HepG2 (cell line): Measurements from ENCODE around the gene CSNK1D. TPM values are rescaled to one million over a fixed set of nuclear protein-coding genes. Genes with fewer than 3 reads are reported as not detected.

Source experiments
- ATM ChIP-seq: fragments of 450-650 bp; IDR thresholded peaks from 2 replicates; pipeline ENCODE4 v1.7.1; 2017; ENCODE audit warnings: mild to moderate bottlenecking, borderline replicate concordance
- CEBPB ChIP-seq: IDR thresholded peaks from 2 replicates; pipeline ENCODE4 v1.6.1; 2011; ENCODE audit warnings: low read depth, low read length, improper control_type of control experiment, borderline replicate concordance
- DR1 ChIP-seq: sonication (generic); formaldehyde crosslinking; IDR thresholded peaks from 2 replicates; pipeline ENCODE4 v1.8.0; 2021; ENCODE audit warnings: mild to moderate bottlenecking, missing genetic modification reagents, inconsistent platforms
- ESRRA ChIP-seq: sonication (generic); formaldehyde crosslinking; IDR thresholded peaks from 2 replicates; pipeline ENCODE4 v1.5.1; 2020; ENCODE audit warnings: mild to moderate bottlenecking, low read depth, missing genetic modification reagents
- GMEB1 ChIP-seq: sonication (generic); formaldehyde crosslinking; IDR thresholded peaks from 2 replicates; pipeline ENCODE4 v1.5.1; 2020; ENCODE audit warnings: missing genetic modification reagents, mild to moderate bottlenecking, borderline replicate concordance
- HBP1 ChIP-seq: IDR thresholded peaks from 2 replicates; pipeline ENCODE4 v1.6.1; 2016; ENCODE audit warnings: low read depth, control low read depth
- HNRNPK ChIP-seq: fragments of 200-400 bp; formaldehyde crosslinking; IDR thresholded peaks from 2 replicates; pipeline ENCODE4 v1.6.1; 2018; ENCODE audit warnings: low read length, low read depth, moderate library complexity, mild to moderate bottlenecking; ENCODE audit not compliant: poor library complexity, severe bottlenecking
- LRRFIP1 ChIP-seq: sonication (generic); formaldehyde crosslinking; conservative IDR thresholded peaks from 2 replicates; pipeline ENCODE4 v1.4.0; 2020; ENCODE audit warnings: missing genetic modification reagents
- MATR3 ChIP-seq: sonication (generic); formaldehyde crosslinking; IDR thresholded peaks from 2 replicates; pipeline ENCODE4 v1.4.0; 2020; ENCODE audit warnings: missing genetic modification reagents
- RBAK ChIP-seq: sonication (generic); formaldehyde crosslinking; IDR thresholded peaks from 2 replicates; pipeline ENCODE4 v1.5.1; 2020; ENCODE audit warnings: mild to moderate bottlenecking, missing genetic modification reagents
- SP4 ChIP-seq: sonication (generic); formaldehyde crosslinking; IDR thresholded peaks from 2 replicates; pipeline ENCODE4 v1.8.1; 2023; ENCODE audit warnings: mild to moderate bottlenecking, missing genetic modification reagents
- THAP9 ChIP-seq: sonication (generic); formaldehyde crosslinking; IDR thresholded peaks from 2 replicates; pipeline ENCODE4; 2020; ENCODE audit warnings: missing genetic modification reagents, mild to moderate bottlenecking, borderline replicate concordance
- ZBTB26 ChIP-seq: IDR thresholded peaks from 2 replicates; pipeline ENCODE4 v1.6.1; 2016; ENCODE audit warnings: missing compliant biosample characterization, missing genetic modification reagents, borderline replicate concordance
- ZNF136 ChIP-seq: sonication (generic); formaldehyde crosslinking; IDR thresholded peaks from 2 replicates; pipeline ENCODE4 v1.8.1; 2022; ENCODE audit warnings: low read depth, mild to moderate bottlenecking, moderate library complexity, missing genetic modification reagents
- ZNF292 ChIP-seq: sonication (generic); formaldehyde crosslinking; IDR thresholded peaks from 2 replicates; pipeline ENCODE4 v1.8.1; 2022; ENCODE audit warnings: mild to moderate bottlenecking, low read depth, missing genetic modification reagents, borderline replicate concordance
- polyA plus RNA-seq, 8 experiments: library from polyadenylated mRNA; depleted of rRNA in 3 of 8; stranded (reverse) in 7 of 8; unstranded in 1 of 8; fragments of >200 nt; fragmentation: Illumina TruSeq in 4 of 8; extraction: Trizol in 4 of 8; gene quantifications; 2 replicates each; pipeline versions ENCODE4 v1.2.1 to v1.2.3, GENCODE V29; 2011 to 2016; ENCODE audit warnings: low read depth in 4 of 8, missing spikeins in 1 of 8, mixed read lengths in 1 of 8; ENCODE audit not compliant: insufficient read depth in 1 of 8
- total RNA-seq, 5 experiments: library from RNA; depleted of rRNA; stranded (reverse); fragments of >200 nt; fragmentation: Illumina TruSeq; extraction: Trizol; gene quantifications; 2 replicates each; pipeline ENCODE4 v1.2.3, GENCODE V29; 2016; ENCODE audit warnings: low read depth in 1 of 5

Gene CSNK1D
- total and polyA plus RNA-seq, 2 of the 13 experiments (the other 11 are each of a cell fraction or from before 2014, with no cell fraction given) = 31.5 to 128 TPM

GRCh38 chr17:82273327-82274133 is at the start of gene CSNK1D (continued):
- no peak for TF ChIP-seq THAP9 (CRISPR knock-in tag)
- TF ChIP-seq DR1 = peak; percentile 100
- TF ChIP-seq MATR3 = no peak
- peak; percentile 84; the same call in 1 of the 2 replicates for TF ChIP-seq ZNF136 (CRISPR knock-in tag)
- TF ChIP-seq HNRNPK = peak; percentile 78
- no peak for TF ChIP-seq CEBPB
- TF ChIP-seq RBAK = no peak
- no peak; the same call in 1 of the 2 replicates for TF ChIP-seq ZNF292 (CRISPR knock-in tag)
- TF ChIP-seq SP4 (CRISPR knock-in tag) = peak; percentile 94
- no peak for TF ChIP-seq ATM
- TF ChIP-seq ZBTB26 (CRISPR knock-in tag) = peak; percentile 15; the same call in 1 of the 2 replicates
- no peak for TF ChIP-seq HBP1 (CRISPR knock-in tag)
- TF ChIP-seq ESRRA (CRISPR knock-in tag) = peak; percentile 73; the same call in 1 of the 2 replicates
- peak; percentile 86 for TF ChIP-seq GMEB1 (CRISPR knock-in tag)
- no peak; the same call in 1 of the 2 replicates for TF ChIP-seq LRRFIP1 (CRISPR knock-in tag)
